GM18511 (cell line): Measurements from ENCODE around the gene LHX3.
"Not testable (repeated sequence)": the region's sequence is repeated elsewhere in the genome, so short reads cannot be mapped to it uniquely, and the experiment has no call there.

Source experiments
- ATAC-seq: cut with Tn5 transposase; IDR thresholded peaks from one replicate; pipeline ENCODE4 v1.9.1; 2021; ENCODE audit warnings: mild to moderate bottlenecking, moderate library complexity; ENCODE audit not compliant: unreplicated experiment

LHX3 gene

DNA sequence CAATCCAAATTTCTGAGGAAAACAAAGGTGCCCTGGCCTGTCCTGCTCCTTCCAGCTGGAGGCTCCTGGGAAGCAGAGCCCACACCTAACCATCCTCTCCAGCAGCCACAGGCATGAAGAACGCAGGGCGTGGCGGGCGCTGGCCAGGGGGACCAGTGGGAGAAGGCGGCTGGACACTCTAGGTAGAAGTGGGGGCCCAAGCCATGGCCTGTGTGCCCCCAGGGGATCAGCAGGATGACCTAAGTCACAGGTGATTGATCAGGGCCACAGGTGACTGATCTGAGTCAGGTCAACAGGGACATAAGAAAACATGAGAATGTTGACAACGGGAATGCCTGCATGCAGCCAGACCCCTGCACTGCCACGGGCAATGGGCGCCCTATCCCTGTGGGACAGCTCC lies 37.3 kb upstream of the LHX3 start:
- ATAC-seq: no peak

DNA sequence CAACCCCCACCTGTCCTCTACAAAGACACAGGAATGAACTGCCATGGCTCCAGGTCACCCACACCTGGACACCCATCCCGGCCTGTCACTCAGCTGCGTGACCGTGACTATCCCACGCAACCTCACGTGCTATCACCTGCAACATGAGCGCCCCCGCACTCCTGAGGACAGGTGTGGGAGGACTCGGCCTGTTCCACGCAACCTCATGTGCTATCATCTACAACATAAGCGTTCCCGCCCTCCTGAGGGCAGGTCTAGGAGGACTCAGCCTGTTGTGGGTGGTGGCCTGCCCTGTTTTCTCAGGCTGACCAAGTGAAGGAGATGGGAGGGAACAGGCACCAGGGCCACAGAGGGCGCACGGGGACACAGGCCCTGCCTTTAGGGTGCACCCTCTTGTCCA lies 36.6 kb upstream of the LHX3 start:
- no peak for ATAC-seq

DNA sequence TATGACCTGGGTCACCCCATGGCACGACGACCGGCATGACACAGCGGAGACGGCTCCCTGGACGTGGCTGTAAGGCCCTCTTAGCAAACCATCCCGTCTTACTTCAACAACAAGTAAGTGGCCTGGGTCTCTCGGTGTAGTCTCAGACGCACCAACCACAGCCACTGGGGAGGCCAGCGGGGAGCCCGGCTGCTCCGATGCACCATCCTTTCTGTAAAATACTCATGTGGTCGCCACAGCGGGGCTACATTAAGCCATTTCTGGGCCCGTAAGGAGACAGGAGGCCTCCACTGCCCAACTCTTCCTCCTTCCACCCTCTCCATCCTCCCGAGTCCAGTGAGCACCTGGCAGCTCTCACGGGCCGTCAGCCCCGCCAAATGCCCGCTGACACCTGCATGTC lies 36.0 kb upstream of the LHX3 start:
- no peak for ATAC-seq

DNA sequence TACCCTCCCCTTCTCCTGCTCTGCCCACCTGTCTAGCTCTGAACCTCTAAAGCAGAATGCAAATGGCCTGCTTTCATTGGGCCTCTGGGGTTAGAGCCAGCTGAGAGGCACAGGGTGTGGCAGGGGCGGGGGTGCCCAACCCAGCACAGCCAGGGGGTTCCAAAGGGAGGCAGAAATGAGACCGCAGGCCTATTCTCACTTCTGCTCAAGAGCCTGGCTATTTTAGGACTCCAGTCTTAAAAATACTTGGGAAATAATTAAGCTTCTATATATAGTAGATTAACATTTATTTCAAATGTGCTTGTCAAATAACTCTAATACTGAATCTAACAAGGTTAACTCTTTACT lies 35.0 kb upstream of the LHX3 start:
- peak; percentile 34 for ATAC-seq

DNA sequence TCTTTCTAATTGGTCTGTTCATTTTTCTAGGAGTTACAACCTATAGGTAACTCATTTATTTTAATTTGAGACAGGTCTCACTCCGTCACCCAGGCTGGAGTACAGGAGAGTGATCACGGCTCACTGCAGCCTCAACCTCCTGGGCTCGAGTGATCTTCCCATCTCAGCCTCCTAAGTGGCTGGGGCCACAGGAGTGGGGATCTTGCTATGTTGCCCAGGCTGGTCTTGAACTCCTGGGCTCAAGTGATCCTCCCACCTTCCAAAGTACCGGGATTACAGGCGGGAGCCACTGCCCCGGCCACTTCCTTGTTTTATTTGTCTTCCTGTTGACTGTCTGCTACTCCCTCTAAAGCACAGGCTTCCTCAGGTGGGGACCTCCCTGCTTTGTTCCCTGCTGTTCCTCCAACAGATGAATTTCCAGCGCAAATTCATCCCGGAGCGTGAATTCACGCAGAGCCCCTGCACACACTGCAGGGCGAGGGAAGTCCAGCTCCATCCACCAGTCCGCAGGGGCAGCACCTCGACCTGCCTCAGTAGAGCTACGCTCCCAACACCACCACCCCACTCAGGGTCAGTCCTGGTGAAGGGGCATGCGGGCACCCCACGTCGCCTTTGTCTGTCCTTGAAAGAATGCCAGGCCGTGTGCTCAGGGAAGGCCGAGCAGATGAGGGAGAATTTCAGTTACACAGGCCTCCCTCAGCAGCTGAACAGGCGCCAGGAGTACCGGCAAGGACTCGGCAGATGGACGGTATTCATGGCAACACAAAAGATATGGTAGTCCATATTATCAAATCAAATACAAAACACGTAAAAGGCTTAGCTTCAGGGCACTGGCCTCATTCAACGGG lies 34.4 kb upstream of the LHX3 start:
- no peak for ATAC-seq

DNA sequence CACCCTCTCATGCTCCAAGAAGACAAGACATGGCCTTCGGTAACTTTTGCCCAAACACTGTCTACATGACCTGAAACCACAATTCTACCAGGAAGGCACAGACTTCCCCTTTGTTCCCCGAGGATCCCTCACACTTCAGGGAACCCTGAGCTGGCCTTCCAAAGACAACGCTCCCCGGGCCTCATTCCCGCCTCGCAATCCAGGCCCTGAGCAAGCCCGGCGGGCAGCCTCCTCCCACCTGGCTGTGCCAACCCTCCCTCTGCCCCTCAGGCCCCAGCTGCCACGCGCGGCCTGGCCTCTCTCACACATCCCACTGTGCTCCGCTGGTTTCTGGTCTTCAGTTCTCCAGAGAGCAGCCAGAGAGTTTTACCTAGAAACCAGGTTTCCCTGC lies 33.4 kb upstream of the LHX3 start:
- ATAC-seq: no peak

DNA sequence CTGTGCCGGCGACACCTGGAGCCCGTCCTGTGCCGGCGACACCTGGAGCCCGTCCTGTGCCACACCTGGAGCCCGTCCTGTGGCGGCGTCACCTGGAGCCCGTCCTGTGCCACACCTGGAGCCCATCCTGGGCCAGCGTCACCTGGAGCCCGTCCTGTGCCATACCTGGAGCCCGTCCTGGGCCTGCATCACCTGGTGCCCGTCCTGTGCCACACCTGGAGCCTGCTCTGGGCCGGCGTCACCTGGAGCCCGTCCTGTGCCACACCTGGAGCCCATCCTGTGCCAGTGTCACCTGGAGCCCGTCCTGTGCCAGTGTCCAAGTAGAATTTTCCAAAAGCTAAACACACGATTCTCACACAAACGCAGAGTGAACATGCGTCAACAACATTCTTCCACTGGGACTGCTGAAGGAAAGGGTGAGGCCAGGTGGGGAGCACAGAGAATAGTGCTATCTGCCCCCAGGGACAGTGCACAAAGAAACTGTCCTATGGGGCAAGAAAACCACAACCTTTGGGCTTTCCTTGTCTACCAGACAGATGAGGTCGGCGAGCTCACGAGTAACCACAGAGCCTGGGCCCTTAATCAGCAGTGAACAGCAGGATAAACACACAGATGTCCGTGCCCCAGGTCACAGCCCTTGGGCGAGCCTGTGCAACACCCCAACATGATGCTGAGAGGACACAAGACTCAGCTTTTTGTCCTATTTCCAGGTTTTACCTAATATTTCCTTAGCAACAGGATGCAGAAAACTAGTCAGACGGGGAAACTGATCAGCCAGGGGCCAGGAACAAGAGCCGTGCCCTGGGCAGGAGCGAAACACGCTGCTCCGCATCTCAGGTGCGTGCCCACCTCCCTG lies 32.8 kb upstream of the LHX3 start:
- ATAC-seq: no peak

DNA sequence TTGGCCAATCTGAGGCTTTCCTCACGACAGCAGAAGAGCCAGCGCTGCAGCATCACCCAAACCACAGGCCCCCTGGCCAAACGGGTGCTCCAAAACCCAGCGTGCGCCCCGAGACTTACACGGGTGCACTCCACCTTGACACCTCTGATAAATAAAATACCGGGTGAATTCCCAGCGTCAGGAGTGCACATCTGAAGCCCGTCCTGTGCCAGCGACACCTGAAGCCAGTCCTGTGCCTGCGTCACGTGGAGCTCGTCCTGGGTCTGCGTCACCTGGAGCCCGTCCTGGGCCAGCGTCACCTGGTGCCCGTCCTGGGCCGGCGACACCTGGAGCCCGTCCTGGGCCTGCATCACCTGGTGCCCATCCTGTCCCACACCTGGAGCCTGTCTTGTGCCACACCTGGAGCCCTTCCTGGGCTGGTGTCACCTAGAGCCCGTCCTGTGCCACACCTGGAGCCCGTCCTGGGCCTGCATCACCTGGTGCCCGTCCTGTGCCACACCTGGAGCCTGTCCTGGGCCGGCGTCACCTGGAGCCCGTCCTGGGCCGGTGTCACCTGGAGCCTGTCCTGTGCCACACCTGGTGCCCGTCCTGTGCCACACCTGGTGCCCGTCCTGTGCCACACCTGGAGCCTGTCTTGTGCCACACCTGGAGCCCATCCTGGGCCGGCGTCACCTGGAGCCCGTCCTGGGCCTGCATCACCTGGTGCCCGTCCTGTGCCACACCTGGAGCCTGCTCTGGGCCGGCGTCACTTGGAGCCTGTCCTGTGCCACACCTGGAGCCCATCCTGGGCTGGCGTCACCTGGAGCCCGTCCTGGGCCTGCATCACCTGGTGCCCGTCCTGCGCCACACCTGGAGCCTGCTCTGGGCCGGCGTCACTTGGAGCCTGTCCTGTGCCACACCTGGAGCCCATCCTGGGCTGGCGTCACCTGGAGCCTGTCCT lies 31.8 kb upstream of the LHX3 start:
- ATAC-seq: not testable (repeated sequence)

DNA sequence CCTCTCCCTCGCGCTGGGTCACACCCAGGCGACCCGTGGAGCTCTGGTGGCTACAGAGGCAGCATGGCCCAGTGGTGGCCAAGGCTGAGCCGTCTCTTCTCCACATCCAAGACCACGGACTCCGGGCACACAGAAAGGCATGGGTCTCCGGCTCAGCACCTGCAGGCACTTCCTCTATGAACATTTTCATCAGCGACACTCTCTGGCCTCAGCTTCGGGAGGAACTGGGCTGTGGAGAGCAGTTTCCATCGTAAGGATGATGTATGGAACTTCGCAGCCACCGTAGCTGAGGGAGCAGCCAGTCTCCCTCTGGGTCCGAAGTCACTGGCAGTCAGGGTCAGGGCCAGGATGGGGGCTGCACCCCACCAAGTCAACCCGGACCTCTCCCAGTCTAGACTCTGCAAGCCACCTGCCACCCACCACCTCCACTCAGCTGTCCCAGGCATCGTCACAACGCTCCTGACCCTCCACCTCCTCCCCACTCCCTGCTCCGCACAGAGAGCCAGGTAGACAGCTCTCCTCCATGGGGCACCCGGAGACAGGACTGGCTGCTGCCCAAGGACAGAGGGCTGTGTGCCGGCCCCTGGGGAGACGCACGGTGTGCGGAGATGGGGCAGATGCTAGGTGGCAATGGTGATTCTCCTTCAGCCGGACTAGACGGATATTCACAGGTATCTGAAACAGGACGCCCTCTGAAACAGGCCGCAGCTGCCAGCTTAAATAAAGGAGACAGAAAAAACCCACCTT lies 31.0 kb upstream of the LHX3 start:
- ATAC-seq: no peak

DNA sequence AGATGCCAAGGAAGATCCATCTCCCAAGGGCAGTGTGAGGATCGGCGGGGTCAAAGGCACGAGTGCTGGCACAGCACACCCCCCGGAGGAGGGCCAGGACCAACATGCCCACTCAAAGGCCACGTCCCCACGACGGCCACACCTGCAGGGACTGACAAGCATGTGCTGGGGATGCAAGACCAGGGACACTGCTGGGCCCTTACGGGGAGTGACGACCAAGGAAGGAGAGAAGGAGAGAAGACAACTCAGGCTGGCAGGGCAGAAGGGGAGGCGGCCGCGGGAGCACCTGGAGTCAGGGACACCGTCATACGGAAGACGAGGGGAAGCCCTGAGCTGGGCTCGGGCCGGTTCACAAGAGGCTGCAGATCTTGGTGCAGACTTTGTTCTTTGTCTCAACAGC lies 30.2 kb upstream of the LHX3 start:
- no peak for ATAC-seq

DNA sequence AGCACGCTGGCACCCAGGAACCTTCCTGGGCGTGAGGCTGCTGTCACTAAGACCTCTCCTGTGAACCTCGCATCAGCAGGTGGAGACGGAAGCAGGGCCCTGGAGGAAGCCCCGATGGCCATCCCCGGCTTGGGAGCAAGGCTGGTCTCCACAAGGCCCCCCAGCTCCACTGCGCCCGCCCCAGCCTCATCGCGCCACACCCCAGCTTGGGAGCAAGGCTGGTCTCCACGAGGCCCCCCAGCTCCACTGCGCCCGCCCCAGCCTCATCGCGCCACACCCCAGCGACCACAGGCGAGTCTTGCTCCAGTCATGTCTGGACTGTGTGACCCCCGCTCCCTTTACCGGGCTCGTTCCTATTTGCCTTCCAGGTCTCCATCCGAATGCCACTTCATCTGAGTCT lies 29.7 kb upstream of the LHX3 start:
- ATAC-seq: no peak

DNA sequence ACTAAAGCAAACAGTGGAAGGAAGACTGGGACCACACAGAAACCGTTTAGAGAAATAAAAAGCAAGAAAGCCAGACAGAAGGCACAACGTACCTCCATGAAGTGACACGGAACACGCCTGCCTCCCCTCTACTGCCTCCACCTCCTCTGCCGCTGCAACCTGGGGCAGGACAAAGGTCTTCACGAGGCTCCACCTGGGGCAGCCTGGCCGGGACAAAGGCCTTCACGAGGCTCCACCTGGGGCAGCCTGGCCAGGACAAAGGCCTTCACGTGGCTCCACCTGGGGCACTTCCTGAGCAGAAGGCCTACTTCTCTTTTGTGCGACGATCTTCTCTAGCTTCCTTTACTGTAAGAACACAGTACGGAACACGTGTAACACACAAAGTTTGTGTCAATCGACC lies 28.9 kb upstream of the LHX3 start:
- ATAC-seq: no peak

DNA sequence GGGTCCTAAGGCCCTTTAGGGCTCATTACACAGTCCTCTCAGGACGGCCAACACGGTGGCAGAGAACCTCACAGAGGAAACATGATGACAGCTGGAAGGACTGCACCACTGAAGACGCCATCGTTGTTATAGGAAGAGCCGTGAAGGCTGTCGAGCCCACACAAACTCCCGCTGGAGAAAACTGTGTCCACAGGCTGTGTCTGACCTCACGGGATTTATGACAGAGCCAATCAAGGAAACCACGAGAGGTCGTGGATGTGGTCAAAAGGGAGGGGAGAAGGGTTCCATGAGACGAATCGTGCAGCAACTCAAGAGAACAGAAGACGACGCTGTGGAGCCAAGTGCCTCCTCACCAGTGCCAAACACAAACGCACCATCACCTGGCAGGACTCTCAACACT lies 28.5 kb upstream of the LHX3 start:
- no peak for ATAC-seq

DNA sequence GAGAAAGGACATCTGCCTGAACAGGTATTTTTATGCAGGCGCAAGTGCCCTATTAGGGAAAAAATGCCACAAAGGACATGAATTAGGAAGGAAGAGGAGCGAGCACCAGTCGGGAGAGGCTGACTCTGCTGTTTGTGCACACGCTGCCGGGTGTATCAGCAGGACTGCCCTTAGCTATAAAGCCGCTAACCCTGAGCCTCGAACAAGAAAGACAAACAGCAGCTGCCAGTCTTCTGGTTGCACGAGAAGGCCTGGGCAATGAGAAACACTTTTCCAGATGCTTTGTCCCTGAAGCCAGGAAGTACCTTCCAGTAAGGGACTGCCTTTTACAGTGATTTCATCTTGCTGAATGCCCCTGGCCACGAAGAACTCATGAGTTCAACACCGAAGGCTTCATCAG lies 28.0 kb upstream of the LHX3 start:
- no peak for ATAC-seq

DNA sequence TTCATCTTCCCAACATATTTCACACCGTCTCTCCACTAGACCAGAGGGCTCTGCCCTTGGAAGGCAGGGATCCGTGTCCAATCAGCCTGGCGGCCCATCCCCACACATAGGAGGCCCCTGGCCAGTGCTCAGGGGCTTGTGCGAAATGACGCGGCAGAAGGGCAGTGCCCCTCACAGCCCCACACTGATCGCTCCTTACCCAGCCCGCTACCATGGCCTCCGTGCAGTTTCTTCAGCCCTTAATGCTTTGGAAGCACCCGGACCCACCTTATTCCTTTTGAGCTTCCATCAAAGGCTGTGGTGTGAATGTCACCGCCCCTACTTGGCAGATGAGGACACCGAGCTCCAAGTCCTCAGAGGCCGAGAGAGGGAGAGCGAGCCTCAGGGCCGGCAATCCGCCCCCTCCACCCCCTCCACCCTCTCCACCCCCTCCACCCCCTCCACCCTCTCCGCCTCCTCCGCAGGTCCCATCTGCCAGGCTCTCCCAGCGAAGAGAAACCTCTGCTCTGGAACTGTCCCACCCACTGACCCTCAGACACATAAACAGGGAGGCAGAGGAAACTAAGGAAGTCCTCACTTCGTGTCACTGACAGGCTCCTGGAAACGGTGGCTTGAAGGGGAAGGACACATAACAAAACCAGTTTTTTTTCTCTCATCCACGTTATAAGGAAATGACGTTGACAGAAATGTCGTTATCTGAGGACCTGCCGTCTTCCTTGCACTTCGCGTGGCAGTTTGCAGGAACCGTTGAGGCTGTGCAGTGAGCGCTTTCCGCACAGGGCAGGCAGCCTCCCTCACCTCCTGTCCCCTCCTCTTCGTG lies 26.8 kb upstream of the LHX3 start:
- no peak for ATAC-seq

DNA sequence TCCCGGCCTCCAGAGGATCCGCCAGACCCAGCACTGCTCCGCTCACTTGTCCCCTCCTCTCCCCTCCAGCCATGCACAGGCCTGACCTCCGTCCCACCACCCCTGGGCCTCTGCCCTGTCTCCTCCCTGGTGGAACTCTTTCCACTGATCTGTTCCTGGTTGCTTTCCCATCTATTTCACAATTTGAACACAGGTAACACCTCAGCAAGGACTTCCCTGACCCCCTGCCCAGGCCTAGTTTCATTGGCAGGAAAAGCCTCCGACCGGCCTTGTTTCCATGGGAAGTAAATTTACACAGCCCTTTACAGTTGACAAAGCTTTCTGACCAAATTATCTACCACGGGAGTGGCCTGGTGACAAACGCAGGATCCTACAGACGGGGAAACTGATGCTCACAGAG lies 25.8 kb upstream of the LHX3 start:
- ATAC-seq: no peak

DNA sequence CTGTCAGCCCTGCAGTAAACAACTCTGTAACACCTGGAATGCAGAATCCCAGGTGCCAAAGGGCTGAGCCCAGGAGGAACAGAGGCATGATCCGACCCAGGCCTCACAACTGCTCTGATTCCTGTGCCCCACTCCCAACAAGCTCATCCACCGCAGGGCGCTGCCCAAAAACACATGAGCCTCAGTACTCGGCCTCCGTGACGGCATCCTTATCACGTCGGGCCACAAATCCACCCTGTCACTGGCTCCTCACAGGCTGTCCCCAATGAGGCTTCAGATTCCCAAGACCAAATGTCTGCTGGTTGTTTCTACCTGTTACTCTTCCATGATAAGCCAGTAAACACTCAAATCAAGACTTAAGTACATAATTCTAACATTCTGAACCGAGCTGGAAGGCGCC lies 25.4 kb upstream of the LHX3 start:
- ATAC-seq: no peak

DNA sequence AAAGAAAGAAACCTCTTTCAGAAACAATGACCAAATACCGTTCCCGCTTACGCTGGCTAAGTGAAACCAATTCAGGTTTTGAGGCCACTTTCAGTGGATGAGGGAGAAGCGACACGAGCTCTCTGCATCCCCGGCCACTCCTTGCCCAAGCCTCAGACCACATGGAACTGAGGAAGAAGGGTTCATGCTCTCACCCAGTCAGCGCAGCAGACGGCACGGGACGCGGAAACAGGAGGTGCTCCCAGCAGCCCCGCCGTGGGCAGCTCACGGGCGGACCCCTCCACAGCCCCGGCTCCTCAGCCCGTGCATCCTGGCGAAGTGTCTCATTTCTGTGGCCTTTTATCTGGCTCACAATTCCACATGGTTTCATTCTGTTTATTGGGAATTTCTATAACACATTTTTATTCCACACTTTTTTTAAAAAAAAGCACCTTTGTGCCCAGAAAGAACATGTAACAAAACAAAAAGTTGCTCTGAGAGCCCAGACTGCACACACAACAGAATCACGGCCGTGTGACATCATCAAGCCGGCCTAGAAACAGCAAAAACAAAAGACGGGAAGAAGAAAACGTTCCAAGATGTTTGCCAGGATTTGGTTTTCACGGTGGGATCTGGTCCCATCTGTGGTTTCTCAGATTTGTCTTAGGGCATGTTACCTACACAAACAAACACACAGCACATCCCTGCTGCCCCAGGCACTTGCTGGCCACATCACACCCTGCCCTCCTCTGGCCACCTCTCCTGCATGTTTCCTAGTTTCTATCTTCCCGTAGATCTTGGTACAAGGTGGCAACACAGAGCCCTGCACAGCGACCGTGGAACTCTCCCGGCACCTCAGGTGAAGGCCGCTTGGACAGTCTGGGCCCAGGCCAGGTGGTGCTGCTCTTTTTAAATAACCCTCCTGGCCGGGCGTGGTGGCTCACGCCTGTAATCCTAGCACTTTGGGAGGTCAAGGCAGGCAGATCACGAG lies 24.5 kb upstream of the LHX3 start:
- ATAC-seq: no peak
